ENCODE measurements around the gene LPIN3.

DNA sequence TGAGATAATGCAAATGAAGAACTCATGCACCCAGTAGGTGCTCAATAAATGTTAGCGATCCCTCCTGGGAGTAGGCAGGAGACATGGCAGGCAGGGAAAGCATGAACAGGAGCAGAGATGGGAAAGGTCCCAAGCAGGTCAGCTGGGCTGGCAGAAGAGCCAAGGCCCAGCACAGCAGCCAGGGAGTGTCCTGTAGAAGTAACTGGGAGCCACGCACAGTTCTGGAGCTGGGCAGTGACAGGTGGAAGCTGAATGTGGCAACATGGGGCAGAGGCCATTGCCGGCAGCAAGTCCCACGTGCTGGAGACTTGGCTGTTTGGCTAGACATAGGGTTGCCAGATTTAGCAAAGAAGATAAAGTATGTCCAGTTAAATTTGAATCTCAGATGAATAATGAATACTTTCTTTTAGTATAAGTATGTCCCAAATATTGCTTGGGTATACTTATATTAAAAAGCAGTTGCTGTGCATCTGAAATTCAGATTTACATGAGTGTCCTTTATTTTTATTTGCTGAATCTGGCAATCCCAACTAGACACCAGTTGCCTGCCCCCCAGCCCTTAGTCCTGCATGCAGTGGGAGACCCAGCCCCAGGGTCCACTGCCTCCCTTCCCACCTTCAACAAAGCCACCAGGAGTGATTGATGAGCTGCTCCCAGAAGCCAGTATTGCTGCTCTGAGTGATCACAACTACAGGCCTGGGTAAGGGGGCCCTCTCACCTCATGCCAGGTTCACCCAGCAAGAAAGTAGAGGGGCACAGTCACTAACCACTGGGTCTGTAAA, 3.7 kb upstream of the LPIN3 start:
- TF ChIP-seq EP300 (IDR thresholded peaks at IDR 0.05), result no peak
- TF ChIP-seq POLR2AphosphoS5 (IDR thresholded peaks at IDR 0.05), result no peak
- TF ChIP-seq, protein P1, sequence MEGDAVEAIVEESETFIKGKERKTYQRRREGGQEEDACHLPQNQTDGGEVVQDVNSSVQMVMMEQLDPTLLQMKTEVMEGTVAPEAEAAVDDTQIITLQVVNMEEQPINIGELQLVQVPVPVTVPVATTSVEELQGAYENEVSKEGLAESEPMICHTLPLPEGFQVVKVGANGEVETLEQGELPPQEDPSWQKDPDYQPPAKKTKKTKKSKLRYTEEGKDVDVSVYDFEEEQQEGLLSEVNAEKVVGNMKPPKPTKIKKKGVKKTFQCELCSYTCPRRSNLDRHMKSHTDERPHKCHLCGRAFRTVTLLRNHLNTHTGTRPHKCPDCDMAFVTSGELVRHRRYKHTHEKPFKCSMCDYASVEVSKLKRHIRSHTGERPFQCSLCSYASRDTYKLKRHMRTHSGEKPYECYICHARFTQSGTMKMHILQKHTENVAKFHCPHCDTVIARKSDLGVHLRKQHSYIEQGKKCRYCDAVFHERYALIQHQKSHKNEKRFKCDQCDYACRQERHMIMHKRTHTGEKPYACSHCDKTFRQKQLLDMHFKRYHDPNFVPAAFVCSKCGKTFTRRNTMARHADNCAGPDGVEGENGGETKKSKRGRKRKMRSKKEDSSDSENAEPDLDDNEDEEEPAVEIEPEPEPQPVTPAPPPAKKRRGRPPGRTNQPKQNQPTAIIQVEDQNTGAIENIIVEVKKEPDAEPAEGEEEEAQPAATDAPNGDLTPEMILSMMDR (IDR thresholded peaks at IDR 0.05), result no peak
